ENCODE measurements around the gene CCDC15.

The CCDC15 gene

GRCh38 chr11:124928942-124929665, 24.9 kb upstream of the CCDC15 start:
- TF ChIP-seq CTCF (IDR thresholded peaks at IDR 0.05) = no peak
- H3K4me1 ChIP-seq (ENCODE audit: control insufficient read depth in 1 of 2, insufficient read depth in 1 of 2, low read depth in 1 of 2, low read length in 1 of 2) = no peaks in the 10 kb centered on the region
- peaks cover 3% of the 10 kb centered on the region for H3K27me3 ChIP-seq
- no peak overlapping the region for H3K4me3 ChIP-seq (ENCODE audit: low read depth in 1 of 2, low read length in 1 of 2)
- no peaks in the 10 kb centered on the region for H3K9me3 ChIP-seq
- no peaks in the 10 kb centered on the region for H3K36me3 ChIP-seq
- H3K27ac ChIP-seq = no peak overlapping the region

GRCh38 chr11:124930799-124931198, 23.2 kb upstream of the CCDC15 start:
- Histone ChIP-seq H3K9me3 (no peaks in the 10 kb centered on the region), H3K27ac (no peak overlapping the region)

GRCh38 chr11:124934862-124935547, 19.0 kb upstream of the CCDC15 start:
- H3K9me3 ChIP-seq = no peaks in the 10 kb centered on the region
- H3K27me3 ChIP-seq = peaks cover 25% of the 10 kb centered on the region
- no peak overlapping the region for H3K27ac ChIP-seq
- H3K4me1 ChIP-seq (ENCODE audit: control insufficient read depth in 1 of 2, insufficient read depth in 1 of 2, low read depth in 1 of 2, low read length in 1 of 2) = no peaks in the 10 kb centered on the region
- H3K4me3 ChIP-seq (ENCODE audit: low read depth in 1 of 2, low read length in 1 of 2) = no peak overlapping the region
- TF ChIP-seq CTCF (IDR thresholded peaks at IDR 0.05) = no peak
- no peaks in the 10 kb centered on the region for H3K36me3 ChIP-seq

More at GRCh38 chr11:124930799-124931198, 23.2 kb upstream of the CCDC15 start:
- Histone ChIP-seq H3K36me3 (no peaks in the 10 kb centered on the region), H3K4me3 (ENCODE audit: low read depth in 1 of 2, low read length in 1 of 2) (no peak overlapping the region), H3K27me3 (peaks cover 20% of the 10 kb centered on the region), H3K4me1 (ENCODE audit: control insufficient read depth in 1 of 2, insufficient read depth in 1 of 2, low read depth in 1 of 2, low read length in 1 of 2) (no peaks in the 10 kb centered on the region)
- no peak for TF ChIP-seq CTCF (IDR thresholded peaks at IDR 0.05)

GRCh38 chr11:124935548-124936514, 18.2 kb upstream of the CCDC15 start, which contains the start of gene HEPACAM:
Gene HEPACAM, minus strand, starts transcription at chr11:124936047. Its CDS starts 41 bp downstream, at chr11:124936006.
- Histone ChIP-seq H3K9me3 (no peaks in the 10 kb centered on the region), H3K27me3 (peaks cover 25% of the 10 kb centered on the region), H3K36me3 (no peaks in the 10 kb centered on the region), H3K4me3 (ENCODE audit: low read depth in 1 of 2, low read length in 1 of 2) (no peak within 1 kb of the TSS), H3K27ac (no peak within 1 kb of the TSS), H3K4me1 (ENCODE audit: control insufficient read depth in 1 of 2, insufficient read depth in 1 of 2, low read depth in 1 of 2, low read length in 1 of 2) (no peaks in the 10 kb centered on the region)
- no peak for TF ChIP-seq CTCF (IDR thresholded peaks at IDR 0.05)

GRCh38 chr11:124937336-124937935, 16.6 kb upstream of the CCDC15 start:
- TF ChIP-seq CTCF (IDR thresholded peaks at IDR 0.05) = no peak
- Histone ChIP-seq H3K27ac (no peak overlapping the region), H3K4me3 (ENCODE audit: low read depth in 1 of 2, low read length in 1 of 2) (no peak overlapping the region)

More at GRCh38 chr11:124937336-124937935, 16.6 kb upstream of the CCDC15 start:
- H3K27me3 ChIP-seq = peaks cover 25% of the 10 kb centered on the region
- no peaks in the 10 kb centered on the region for H3K9me3 ChIP-seq
- no peaks in the 10 kb centered on the region for H3K36me3 ChIP-seq
- no peaks in the 10 kb centered on the region for H3K4me1 ChIP-seq (ENCODE audit: control insufficient read depth in 1 of 2, insufficient read depth in 1 of 2, low read depth in 1 of 2, low read length in 1 of 2)
